ENCODE data around the gene ENDOG. TPM values are rescaled to one million over a fixed set of nuclear protein-coding genes. Genes with fewer than 3 reads are reported as not detected.

The ENDOG gene
- total and polyA plus RNA-seq, 4 donors = 5.6 to 36.6 (median 27.7) TPM

GRCh38 chr9:128809036-128809599, 9.2 kb upstream of the ENDOG start:
- H3K27ac ChIP-seq (ENCODE audit: low read depth in 1 of 2, low read length in 1 of 2) = no peak overlapping the region
- H3K4me3 ChIP-seq = no peak overlapping the region
- H3K4me1 ChIP-seq (ENCODE audit: control insufficient read depth in 5 of 5, insufficient read depth in 5 of 5, low read length in 5 of 5) = no peaks in the 10 kb centered on the region
- no peak for ATAC-seq (ENCODE audit: insufficient read depth, low FRiP score)
- DNase-seq = no peak
- H3K36me3 ChIP-seq (ENCODE audit: control insufficient read depth in 4 of 4, insufficient read depth in 4 of 4, low read length in 4 of 4) = peaks cover 0 to 30% (median 17%) of the 10 kb centered on the region in 4 donors
- H3K9ac ChIP-seq (ENCODE audit: insufficient read depth in 1 of 2, low read length in 2 of 2) = no peak overlapping the region
- no peaks in the 10 kb centered on the region for H3K27me3 ChIP-seq (ENCODE audit: control insufficient read depth in 3 of 3, insufficient read depth in 3 of 3, low read length in 2 of 3)
- TF ChIP-seq CTCF (IDR thresholded peaks at IDR 0.05; ENCODE audit: control extremely low read depth, extremely low read depth) = no peak
- no peaks in the 10 kb centered on the region for H3K9me3 ChIP-seq (ENCODE audit: control insufficient read depth in 4 of 4, insufficient read depth in 3 of 4, low read length in 3 of 4)
- WGBS, 2 donors = 95 to 96% methylated on average over 12 of the region's 12 CpGs

- no peaks in the 10 kb centered on the region for H3K4me1 ChIP-seq (ENCODE audit: control insufficient read depth in 5 of 5, insufficient read depth in 5 of 5, low read length in 5 of 5)
- H3K9ac ChIP-seq (ENCODE audit: insufficient read depth in 1 of 2, low read length in 2 of 2) = no peak overlapping the region
- DNase-seq (no peak), ATAC-seq (ENCODE audit: insufficient read depth, low FRiP score) (no peak)
- WGBS, 2 donors = 67 to 82% methylated on average over 2 of the region's 2 CpGs
- no peak overlapping the region for H3K27ac ChIP-seq (ENCODE audit: low read depth in 1 of 2, low read length in 1 of 2)
- H3K36me3 ChIP-seq (ENCODE audit: control insufficient read depth in 4 of 4, insufficient read depth in 4 of 4, low read length in 4 of 4) = peaks cover 0 to 28% (median 17%) of the 10 kb centered on the region in 4 donors
- no peaks in the 10 kb centered on the region for H3K27me3 ChIP-seq (ENCODE audit: control insufficient read depth in 3 of 3, insufficient read depth in 3 of 3, low read length in 2 of 3)
- no peak for TF ChIP-seq CTCF (IDR thresholded peaks at IDR 0.05; ENCODE audit: control extremely low read depth, extremely low read depth)
- no peaks in the 10 kb centered on the region for H3K9me3 ChIP-seq (ENCODE audit: control insufficient read depth in 4 of 4, insufficient read depth in 3 of 4, low read length in 3 of 4)
- H3K4me3 ChIP-seq = no peak overlapping the region
Measured at GRCh38 chr9:128809831-128810230, 8.5 kb upstream of the ENDOG start.

GRCh38 chr9:128810873-128811272, 7.4 kb upstream of the ENDOG start:
- Histone ChIP-seq H3K27ac (ENCODE audit: low read depth in 1 of 2, low read length in 1 of 2) (no peak overlapping the region), H3K9ac (ENCODE audit: insufficient read depth in 1 of 2, low read length in 2 of 2) (no peak overlapping the region), H3K4me1 (ENCODE audit: control insufficient read depth in 5 of 5, insufficient read depth in 5 of 5, low read length in 5 of 5) (no peaks in the 10 kb centered on the region), H3K27me3 (ENCODE audit: control insufficient read depth in 3 of 3, insufficient read depth in 3 of 3, low read length in 2 of 3) (no peaks in the 10 kb centered on the region), H3K4me3 (no peak overlapping the region), H3K36me3 (ENCODE audit: control insufficient read depth in 4 of 4, insufficient read depth in 4 of 4, low read length in 4 of 4) (peaks cover 0 to 25% (median 14%) of the 10 kb centered on the region in 4 donors), H3K9me3 (ENCODE audit: control insufficient read depth in 4 of 4, insufficient read depth in 3 of 4, low read length in 3 of 4) (no peaks in the 10 kb centered on the region)
- WGBS, 2 donors = 79 to 85% methylated on average over 5 of the region's 5 CpGs
- DNase-seq (no peak), ATAC-seq (ENCODE audit: insufficient read depth, low FRiP score) (no peak)
- no peak for TF ChIP-seq CTCF (IDR thresholded peaks at IDR 0.05; ENCODE audit: control extremely low read depth, extremely low read depth)

Data from lung (tissue), 12 donors.